Spleen (tissue), 7 donors: ENCODE results near the gene HLCS.

ENCODE experiments used
- CTCF ChIP-seq, 11 experiments: fragments of 200-600 bp in 7 of 11; fragments of 450-650 bp in 4 of 11; sonication (generic) in 4 of 11; IDR thresholded peaks in 8 of 11; conservative IDR thresholded peaks in 3 of 11; 1 replicate in 7 of 11; 2 replicates in 4 of 11; pipeline versions ENCODE4 v1.4.0 to v1.8.0; 2016 to 2021; ENCODE audit warnings: antibody characterized with exemption in 11 of 11, inconsistent platforms in 4 of 11, mild to moderate bottlenecking in 1 of 11
- POLR2A ChIP-seq, 3 donors: fragments of 450-650 bp; IDR thresholded peaks; one replicate each; pipeline ENCODE4 v1.5.1; 2017; ENCODE audit warnings: antibody characterized with exemption in 3 of 3, mild to moderate bottlenecking in 1 of 3
- donor health status: DM: no; HTN: no; CAD: no; lungs with moderate emphysema.
- donor health status: DM: no; HTN: no; CAD: no.
- donor health status: DM: no; HTN: no; CAD: no.

- TF ChIP-seq CTCF (IDR thresholded peaks at IDR 0.05 in 8 of 11, conservative IDR thresholded peaks at IDR 0.05 in 3 of 11) (no peak), POLR2A (IDR thresholded peaks at IDR 0.05) (no peak)
Measured at GRCh38 chr21:37001441-37001840, 35.0 kb upstream of the HLCS start.
